Epithelial cell of prostate (primary cell): ENCODE data around the gene SLC6A20.

Experiments used
- DNase-seq: peaks from one replicate; pipeline ENCODE4 v3.0.0-alpha.2; 2011; ENCODE audit warnings: low read depth, low spot score
- H3K27ac ChIP-seq: fragments of 450-650 bp; 2 replicates; pipeline ENCODE4 v1.5.1; 2017; ENCODE audit warnings: mild to moderate bottlenecking

The SLC6A20 gene

GRCh38 chr3:45795882-45796765 lies at the start of gene SLC6A20:
SLC6A20 (minus strand) TSS chr3:45796536; CDS start chr3:45796419, 117 bp downstream.
- H3K27ac ChIP-seq, result no peak within 1 kb of the TSS
- no peak for DNase-seq

- H3K27ac ChIP-seq, result no peak overlapping the region
- DNase-seq, result no peak
Observed at GRCh38 chr3:45844616-45845015, 48.3 kb upstream of the SLC6A20 start.

DNA sequence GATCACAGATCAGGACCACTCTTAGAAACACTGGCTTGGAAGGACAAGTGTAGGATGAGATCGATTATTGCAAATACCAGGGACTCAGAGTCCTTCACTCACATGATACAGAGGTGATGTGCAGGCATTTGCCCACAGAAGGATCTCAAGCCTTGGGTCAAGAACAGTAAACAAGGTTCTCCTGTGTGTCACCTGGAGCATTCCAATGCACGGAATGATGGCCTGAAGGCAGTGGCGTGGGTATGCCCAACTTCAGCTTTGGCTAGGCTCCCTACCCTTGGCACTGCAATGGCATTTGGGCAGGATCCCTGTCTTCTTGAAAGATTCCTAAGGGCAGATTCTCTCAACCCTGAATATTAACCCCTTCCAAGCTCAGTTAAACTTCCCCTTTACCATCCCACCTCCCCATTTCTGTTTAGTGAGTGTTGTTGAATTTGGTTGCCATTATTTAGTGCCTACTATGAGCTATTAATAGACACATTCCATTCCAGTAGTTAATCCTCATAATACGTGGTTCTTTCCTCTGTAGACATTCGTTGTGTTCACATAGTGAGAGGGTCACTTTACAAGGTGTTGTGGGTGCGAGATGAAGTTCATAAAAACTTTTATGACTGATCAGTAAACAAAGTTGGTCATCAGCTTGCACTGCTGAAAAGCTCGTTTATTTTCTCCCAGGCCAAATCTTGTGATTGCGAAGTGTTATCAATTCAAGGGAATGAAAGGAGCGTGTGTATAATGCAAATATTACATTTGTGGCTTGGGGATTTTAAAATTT lies 46.7 kb upstream of the SLC6A20 start:
- H3K27ac ChIP-seq, result no peak overlapping the region
- DNase-seq, result no peak

- DNase-seq, result peak; percentile 82
- no peak within 1 kb of the TSS for H3K27ac ChIP-seq
Observed at GRCh38 chr3:45841757-45842491, 45.6 kb upstream of the SLC6A20 start, which contains the start of gene LZTFL1. LZTFL1 (minus strand) TSS chr3:45842119; CDS start chr3:45841991, 128 bp downstream.

DNA sequence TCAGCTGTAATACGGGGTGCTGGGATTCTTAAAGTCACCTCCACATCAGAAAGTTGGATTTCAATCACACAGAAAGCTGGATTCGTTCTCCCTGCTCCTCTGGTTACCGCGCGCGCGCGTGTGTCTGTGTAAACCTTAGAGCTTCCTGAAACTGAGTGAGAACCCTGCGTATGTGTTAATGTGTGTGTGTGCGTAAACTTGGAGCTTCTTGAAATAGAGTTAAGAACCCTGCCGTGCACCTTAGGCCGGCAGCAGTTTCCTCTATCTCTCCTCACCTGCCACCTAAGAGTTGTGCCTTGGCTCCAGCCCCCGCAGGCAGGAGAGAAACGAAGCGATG lies 45.1 kb upstream of the SLC6A20 start:
- no peak overlapping the region for H3K27ac ChIP-seq
- no peak for DNase-seq

DNA sequence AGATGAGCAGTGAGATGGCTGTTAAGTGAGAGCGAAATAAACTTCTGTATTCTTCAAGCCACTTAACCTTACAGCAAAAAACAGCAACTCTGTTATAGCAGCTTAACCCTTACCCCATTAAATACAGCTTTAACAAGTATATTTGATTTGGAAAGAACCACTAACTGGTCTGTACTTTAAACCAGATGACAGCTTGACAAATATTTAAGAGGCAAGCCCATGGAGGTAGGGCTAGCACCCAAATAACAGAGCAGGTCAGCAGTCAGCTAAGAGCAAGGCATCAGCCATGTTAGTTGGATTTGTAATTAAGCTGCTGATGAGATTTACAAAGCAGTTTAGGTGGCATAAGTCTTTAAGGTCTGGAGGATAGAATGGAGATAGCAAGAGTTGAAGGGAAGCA lies 42.1 kb upstream of the SLC6A20 start:
- H3K27ac ChIP-seq, result no peak overlapping the region
- no peak for DNase-seq

- no peak for DNase-seq
- no peak overlapping the region for H3K27ac ChIP-seq
Observed at GRCh38 chr3:45832699-45833098, 36.4 kb upstream of the SLC6A20 start.

GRCh38 chr3:45830121-45830520 lies 33.8 kb upstream of the SLC6A20 start:
- no peak overlapping the region for H3K27ac ChIP-seq
- no peak for DNase-seq

DNA sequence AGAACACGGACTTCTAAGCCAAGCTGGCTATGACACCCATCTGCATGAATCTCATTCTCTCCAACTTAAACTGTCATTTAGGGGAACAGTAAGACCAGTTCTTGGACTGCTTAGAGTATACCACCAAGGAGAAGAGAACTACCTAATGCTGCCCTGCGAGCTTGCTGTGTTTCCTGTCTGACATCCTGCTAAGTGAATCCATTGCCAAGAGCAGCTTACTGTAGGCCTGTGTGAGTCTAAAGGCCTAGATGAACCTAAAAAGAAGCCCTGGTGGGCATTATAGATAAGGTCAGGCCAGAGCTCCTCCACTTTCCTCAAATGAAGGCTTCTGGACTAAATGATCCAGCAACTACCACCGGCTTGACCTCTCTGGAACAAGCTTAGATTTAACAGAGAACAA lies 30.6 kb upstream of the SLC6A20 start:
- no peak overlapping the region for H3K27ac ChIP-seq
- no peak for DNase-seq

- H3K27ac ChIP-seq, result no peak overlapping the region
- no peak for DNase-seq
Observed at GRCh38 chr3:45826321-45826720, 30.0 kb upstream of the SLC6A20 start.

DNA sequence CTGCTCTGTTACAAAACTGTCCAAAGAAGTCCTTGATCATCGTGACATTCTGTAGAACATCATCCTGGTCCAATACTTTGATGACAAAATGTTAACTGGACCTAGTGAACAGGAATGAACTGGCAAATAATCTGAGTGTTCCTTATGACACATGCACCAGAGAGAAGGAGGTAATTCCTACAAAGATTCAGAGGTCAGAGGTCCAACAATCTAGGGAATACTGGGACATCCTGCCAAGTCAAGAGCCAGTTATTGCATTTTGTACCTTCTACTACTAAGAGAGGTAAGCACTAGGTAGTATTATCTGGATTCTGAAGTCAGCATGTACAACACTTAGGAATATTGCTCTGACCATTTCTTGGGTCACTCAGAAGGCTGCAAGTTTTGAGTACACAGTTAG lies 24.8 kb upstream of the SLC6A20 start:
- DNase-seq, result no peak
- no peak overlapping the region for H3K27ac ChIP-seq

GRCh38 chr3:45819543-45819942 lies 23.2 kb upstream of the SLC6A20 start:
- DNase-seq, result no peak
- H3K27ac ChIP-seq, result no peak overlapping the region

- peak; percentile 93 for DNase-seq
- peak overlapping the region; percentile 82 for H3K27ac ChIP-seq
Observed at GRCh38 chr3:45817831-45818522, 21.6 kb upstream of the SLC6A20 start.

GRCh38 chr3:45816544-45816943 lies 20.2 kb upstream of the SLC6A20 start:
- peak; percentile 10 for DNase-seq
- H3K27ac ChIP-seq, result peak overlapping the region; percentile 82

- no peak for DNase-seq
- no peak overlapping the region for H3K27ac ChIP-seq
Observed at GRCh38 chr3:45814322-45814721, 18.0 kb upstream of the SLC6A20 start.

DNA sequence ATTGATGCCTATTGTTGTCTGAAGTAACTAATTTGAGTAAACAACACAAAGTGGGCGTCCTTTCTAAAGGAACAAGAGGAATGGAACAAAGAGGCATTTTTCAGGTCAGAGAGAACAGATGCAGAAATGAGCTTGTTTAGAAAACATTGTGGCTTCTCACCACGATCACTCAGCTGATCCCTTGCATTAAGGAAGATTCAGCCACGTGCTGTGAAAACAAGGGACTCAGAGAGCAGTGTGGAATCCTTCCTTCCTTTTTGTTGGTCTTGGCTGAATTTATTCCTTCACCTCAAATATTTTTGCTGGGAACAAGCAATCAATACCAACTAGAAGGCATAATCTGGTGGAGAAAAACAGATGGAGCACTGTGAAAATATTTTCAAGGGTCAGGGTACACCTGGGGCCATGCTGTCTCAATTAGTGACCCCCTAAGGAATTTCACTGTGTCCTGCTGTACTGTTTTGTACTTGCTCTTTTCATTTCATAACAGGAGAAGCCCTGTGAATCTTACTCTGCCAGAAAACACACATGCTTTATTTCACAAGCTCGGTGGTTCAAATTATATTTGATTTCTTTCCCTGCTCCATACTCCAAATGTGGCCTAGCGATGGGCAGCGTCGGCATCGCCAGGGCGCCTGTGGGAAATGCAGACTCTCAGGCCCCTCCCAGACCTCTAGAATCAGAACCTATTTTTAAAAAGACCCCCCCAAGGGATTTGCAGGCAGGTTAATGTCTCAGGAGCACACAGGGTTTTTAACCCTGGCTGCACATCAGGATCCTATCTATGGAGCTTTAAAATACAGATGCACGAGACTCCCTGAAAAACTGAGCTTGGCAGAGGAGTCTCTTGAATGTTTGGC lies 11.6 kb upstream of the SLC6A20 start:
- no peak for DNase-seq
- no peak overlapping the region for H3K27ac ChIP-seq

DNA sequence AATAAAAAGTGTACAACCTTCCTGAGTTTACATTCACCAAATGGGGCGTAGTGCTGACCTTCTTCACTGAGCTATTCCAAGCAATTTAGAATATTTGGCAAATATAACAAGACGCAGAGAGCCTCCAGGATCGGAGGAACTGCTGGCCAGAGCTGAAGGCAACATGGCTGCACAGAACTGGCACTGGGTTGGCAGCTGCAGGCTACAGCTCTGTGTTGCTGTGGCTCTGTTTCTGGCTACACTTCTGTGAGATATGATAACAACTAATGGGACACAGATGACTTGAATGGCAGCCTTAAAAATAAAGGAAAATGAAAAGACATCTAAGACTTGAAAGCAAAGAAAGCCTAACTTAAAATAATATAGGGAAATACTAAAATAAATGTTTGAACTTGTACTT lies 10.8 kb upstream of the SLC6A20 start:
- DNase-seq, result no peak
- no peak overlapping the region for H3K27ac ChIP-seq

- DNase-seq, result no peak
- H3K27ac ChIP-seq, result no peak overlapping the region
Observed at GRCh38 chr3:45806072-45806471, 9.7 kb upstream of the SLC6A20 start.

GRCh38 chr3:45803252-45803935 lies 7.1 kb upstream of the SLC6A20 start:
- no peak for DNase-seq
- no peak overlapping the region for H3K27ac ChIP-seq
